ENCODE data around the gene ARHGAP15. TPM values are rescaled to one million over a fixed set of nuclear protein-coding genes. Genes with fewer than 3 reads are reported as not detected.

ARHGAP15 gene
- total RNA-seq, 1 donor from 2014 or later = 0.51 TPM

DNA sequence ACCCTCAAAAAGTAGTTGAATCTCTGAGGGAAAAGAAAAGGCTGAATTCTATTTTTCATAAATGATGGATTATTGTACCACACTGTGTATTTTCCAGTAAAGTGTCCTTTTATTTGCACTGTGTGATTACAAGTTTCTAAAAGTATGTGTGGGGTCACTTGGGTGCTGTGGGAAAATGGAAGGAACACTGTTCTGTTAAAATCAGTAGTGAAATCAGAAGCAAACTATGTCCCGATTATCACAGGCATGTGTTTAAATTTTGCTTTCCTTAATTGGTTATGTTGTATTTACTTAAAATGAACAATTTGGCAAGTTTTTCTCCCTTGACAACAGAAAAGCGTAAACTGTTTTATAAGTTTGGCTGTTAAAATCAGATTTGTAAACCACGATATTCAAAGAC lies 353.1 kb downstream of the ARHGAP15 start:
- Mint-ChIP-seq H3K4me3 (no peak overlapping the region), H3K4me1 (peaks cover 32% of the 10 kb centered on the region), H3K27ac (peak overlapping the region; percentile 77), H3K9me3 (no peaks in the 10 kb centered on the region), H3K36me3 (no peaks in the 10 kb centered on the region), H3K27me3 (ENCODE audit: low read depth) (no peaks in the 10 kb centered on the region)
- TF ChIP-seq, protein P1, sequence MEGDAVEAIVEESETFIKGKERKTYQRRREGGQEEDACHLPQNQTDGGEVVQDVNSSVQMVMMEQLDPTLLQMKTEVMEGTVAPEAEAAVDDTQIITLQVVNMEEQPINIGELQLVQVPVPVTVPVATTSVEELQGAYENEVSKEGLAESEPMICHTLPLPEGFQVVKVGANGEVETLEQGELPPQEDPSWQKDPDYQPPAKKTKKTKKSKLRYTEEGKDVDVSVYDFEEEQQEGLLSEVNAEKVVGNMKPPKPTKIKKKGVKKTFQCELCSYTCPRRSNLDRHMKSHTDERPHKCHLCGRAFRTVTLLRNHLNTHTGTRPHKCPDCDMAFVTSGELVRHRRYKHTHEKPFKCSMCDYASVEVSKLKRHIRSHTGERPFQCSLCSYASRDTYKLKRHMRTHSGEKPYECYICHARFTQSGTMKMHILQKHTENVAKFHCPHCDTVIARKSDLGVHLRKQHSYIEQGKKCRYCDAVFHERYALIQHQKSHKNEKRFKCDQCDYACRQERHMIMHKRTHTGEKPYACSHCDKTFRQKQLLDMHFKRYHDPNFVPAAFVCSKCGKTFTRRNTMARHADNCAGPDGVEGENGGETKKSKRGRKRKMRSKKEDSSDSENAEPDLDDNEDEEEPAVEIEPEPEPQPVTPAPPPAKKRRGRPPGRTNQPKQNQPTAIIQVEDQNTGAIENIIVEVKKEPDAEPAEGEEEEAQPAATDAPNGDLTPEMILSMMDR (IDR thresholded peaks at IDR 0.05; ENCODE audit: unreplicated experiment) = no peak
- DNase-seq (ENCODE audit: low spot score in 2 of 2, unreplicated experiment in 2 of 2) = no peak

DNA sequence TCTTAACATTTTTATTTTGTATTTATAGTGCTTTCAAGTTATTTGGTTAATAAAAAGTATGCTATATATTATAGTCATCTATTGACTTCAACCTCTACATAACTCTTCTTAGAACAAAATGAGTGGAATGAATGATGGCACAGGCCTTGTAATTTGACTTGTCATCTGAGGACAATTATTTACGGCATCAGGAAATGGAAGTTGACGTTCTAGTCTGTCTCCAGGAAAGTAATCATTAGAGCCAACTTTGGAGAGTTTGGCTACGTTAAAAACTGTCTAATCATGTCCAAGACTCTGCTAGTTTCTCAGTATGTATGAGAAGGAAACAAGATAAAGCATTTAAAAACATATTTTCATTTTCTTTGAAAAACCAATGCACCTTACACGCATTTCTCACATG lies 353.6 kb downstream of the ARHGAP15 start:
- H3K9me3 Mint-ChIP-seq = no peaks in the 10 kb centered on the region
- H3K27me3 Mint-ChIP-seq (ENCODE audit: low read depth) = no peaks in the 10 kb centered on the region
- H3K4me1 Mint-ChIP-seq = peaks cover 32% of the 10 kb centered on the region
- H3K36me3 Mint-ChIP-seq = no peaks in the 10 kb centered on the region
- H3K4me3 Mint-ChIP-seq = no peak overlapping the region
- TF ChIP-seq, protein P1 (IDR thresholded peaks at IDR 0.05; ENCODE audit: unreplicated experiment) = no peak
- peak overlapping the region; percentile 49 for H3K27ac Mint-ChIP-seq
- DNase-seq (ENCODE audit: low spot score in 2 of 2, unreplicated experiment in 2 of 2) = no peak

DNA sequence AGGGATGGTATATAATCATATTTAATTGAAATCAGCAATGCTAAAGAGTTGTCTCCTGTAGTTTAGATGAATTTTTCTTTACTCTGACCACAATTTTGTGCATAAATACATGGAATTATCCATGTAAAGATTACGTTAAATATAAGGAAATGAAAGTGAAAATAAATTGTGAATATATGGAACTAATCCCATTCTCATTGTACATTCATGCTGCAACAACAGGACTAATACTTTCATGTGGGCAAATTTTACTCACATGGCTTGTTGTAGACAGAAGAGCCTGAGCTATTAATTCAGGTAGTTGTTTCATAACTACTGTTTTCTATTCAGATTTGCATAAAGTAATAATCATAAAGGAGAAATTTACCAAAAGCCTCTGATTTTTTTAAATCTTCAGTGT lies 357.8 kb downstream of the ARHGAP15 start:
- no peaks in the 10 kb centered on the region for H3K36me3 Mint-ChIP-seq
- no peak overlapping the region for H3K27ac Mint-ChIP-seq
- no peak overlapping the region for H3K4me3 Mint-ChIP-seq
- no peaks in the 10 kb centered on the region for H3K9me3 Mint-ChIP-seq
- H3K27me3 Mint-ChIP-seq (ENCODE audit: low read depth) = no peaks in the 10 kb centered on the region
- no peak for DNase-seq (ENCODE audit: low spot score in 2 of 2, unreplicated experiment in 2 of 2)
- TF ChIP-seq, protein P1 (IDR thresholded peaks at IDR 0.05; ENCODE audit: unreplicated experiment) = no peak
- H3K4me1 Mint-ChIP-seq = peaks cover 13% of the 10 kb centered on the region

DNA sequence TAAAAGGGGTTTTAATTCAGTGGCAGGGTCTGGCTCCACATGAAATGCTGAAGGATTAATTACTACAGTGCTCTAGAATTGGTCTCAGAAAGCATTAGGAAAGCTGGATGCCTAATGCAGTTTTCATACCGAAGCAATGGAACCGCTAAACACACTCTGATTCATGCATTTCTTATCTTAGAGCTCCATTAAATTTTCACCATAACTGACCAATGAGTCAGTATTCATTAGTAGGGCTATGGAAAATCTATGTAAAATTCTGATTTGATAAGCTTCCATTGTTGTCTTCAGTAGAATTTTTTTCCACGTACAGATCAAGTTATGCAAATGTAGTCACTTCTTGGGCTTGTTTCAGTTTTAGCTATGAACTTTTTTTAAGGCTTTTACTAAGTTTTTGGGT lies 359.9 kb downstream of the ARHGAP15 start:
- TF ChIP-seq, protein P1 (IDR thresholded peaks at IDR 0.05; ENCODE audit: unreplicated experiment) = no peak
- no peaks in the 10 kb centered on the region for H3K27me3 Mint-ChIP-seq (ENCODE audit: low read depth)
- H3K4me3 Mint-ChIP-seq = no peak overlapping the region
- peaks cover 3% of the 10 kb centered on the region for H3K4me1 Mint-ChIP-seq
- no peak for DNase-seq (ENCODE audit: low spot score in 2 of 2, unreplicated experiment in 2 of 2)
- no peak overlapping the region for H3K27ac Mint-ChIP-seq
- H3K36me3 Mint-ChIP-seq = no peaks in the 10 kb centered on the region
- peaks cover 12% of the 10 kb centered on the region for H3K9me3 Mint-ChIP-seq

- H3K27ac Mint-ChIP-seq = no peak overlapping the region
- H3K4me3 Mint-ChIP-seq = no peak overlapping the region
Observed at GRCh38 chr2:143491131-143491530, 361.9 kb downstream of the ARHGAP15 start.

More at GRCh38 chr2:143491131-143491530, 361.9 kb downstream of the ARHGAP15 start:
- Mint-ChIP-seq H3K36me3 (peaks cover 3% of the 10 kb centered on the region), H3K4me1 (peaks cover 3% of the 10 kb centered on the region), H3K9me3 (peaks cover 21% of the 10 kb centered on the region), H3K27me3 (ENCODE audit: low read depth) (no peaks in the 10 kb centered on the region)
- TF ChIP-seq, protein P1 (IDR thresholded peaks at IDR 0.05; ENCODE audit: unreplicated experiment) = no peak
- no peak for DNase-seq (ENCODE audit: low spot score in 2 of 2, unreplicated experiment in 2 of 2)

All from mesothelial cell of epicardium (in vitro differentiated cells).